Measurements from ENCODE around the gene TNNC2.

TNNC2 gene

DNA sequence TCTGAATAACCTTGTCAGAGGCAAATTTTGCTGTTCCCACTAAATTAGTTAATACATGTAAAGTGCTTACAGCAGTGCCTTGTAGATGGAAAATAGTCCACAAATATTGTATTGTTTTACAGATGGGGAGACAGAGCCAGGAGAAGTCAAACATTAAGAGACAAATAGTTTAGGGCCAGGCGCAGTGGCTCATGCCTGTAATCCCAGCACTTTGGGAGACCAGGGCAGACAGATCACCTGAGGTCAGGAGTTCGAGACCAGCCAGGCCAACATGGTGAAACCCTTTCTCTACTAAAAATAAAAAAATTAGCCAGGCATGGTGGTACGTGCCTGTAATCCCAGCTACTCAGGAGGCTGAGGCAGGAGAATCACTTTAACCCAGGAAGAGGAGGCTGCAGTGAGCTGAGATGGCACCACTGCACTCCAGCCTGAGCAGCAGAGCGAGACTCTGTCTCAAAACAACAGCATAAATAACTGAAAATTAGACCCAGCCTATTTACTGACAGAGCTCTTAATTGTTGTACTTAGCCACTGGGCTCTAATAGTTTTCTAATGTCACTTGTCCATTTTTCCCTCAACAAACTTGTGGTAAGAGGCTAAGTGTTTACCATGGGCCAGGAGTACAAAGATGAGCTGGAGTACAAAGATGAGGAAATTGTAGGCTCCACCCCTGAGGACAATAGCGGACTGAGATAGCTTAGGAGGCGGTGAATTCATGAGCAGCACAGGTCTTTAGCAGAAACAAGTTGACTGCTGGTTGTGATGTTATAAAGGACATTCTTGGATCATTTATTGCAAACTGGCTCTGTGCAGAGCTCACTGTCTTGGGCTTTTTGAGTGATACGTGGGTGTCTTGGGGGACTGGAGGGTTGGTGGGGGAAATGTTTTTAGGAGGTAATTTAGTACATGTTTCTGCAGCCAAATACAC lies 36.7 kb upstream of the TNNC2 start:
- Histone ChIP-seq H3K18ac (ENCODE audit: low read length) (no peak overlapping the region), H3K4me2 (ENCODE audit: insufficient read depth, low read length, poor library complexity, severe bottlenecking) (no peak overlapping the region), H3K27ac (replicated peaks; ENCODE audit: low read length) (no peak overlapping the region), H3K23ac (ENCODE audit: low read depth, low read length, poor library complexity) (no peak overlapping the region), H2AFZ (ENCODE audit: low read length) (no peak overlapping the region), H3K27me3 (ENCODE audit: control insufficient read depth in 3 of 3, insufficient read depth in 3 of 3, low read depth in 1 of 3, low read length in 3 of 3) (no peaks in the 10 kb centered on the region), H3K79me1 (ENCODE audit: low read depth, low read length) (no peaks in the 10 kb centered on the region), H4K91ac (ENCODE audit: low read depth, low read length, poor library complexity) (no peak overlapping the region), H3K14ac (ENCODE audit: low read length) (no peak overlapping the region), H4K8ac (ENCODE audit: low read depth, low read length) (no peak overlapping the region), H3K4ac (ENCODE audit: low read length) (no peak overlapping the region), H2BK120ac (ENCODE audit: low read depth, low read length) (no peak overlapping the region), H2BK12ac (ENCODE audit: low read length) (no peak overlapping the region), H2BK5ac (ENCODE audit: low read length) (no peak overlapping the region), H3K4me1 (ENCODE audit: control insufficient read depth in 2 of 2, insufficient read depth in 1 of 2, low read depth in 1 of 2, low read length in 2 of 2) (no peaks in the 10 kb centered on the region), H3K9me3 (replicated peaks in 1 of 2; ENCODE audit: control insufficient read depth in 2 of 2, insufficient read depth in 1 of 2, low read depth in 1 of 2, low read length in 2 of 2) (no peaks in the 10 kb centered on the region), H2BK15ac (ENCODE audit: low read length) (no peak overlapping the region), H2AK5ac (ENCODE audit: low read depth, low read length) (no peak overlapping the region), H3K4me3 (ENCODE audit: low read length in 2 of 2) (no peak overlapping the region), H3K9ac (ENCODE audit: low read depth, low read length, poor library complexity) (no peak overlapping the region), H3K36me3 (replicated peaks in 1 of 2; ENCODE audit: control insufficient read depth in 2 of 2, insufficient read depth in 2 of 2, low read length in 2 of 2) (no peaks in the 10 kb centered on the region)
- WGBS, 2 donors (ENCODE audit: extremely low coverage in 2 of 2, insufficient read length in 2 of 2, insufficient replicate concordance in 1 of 2), result no CpG with 5 or more reads among the region's 7 CpGs
- DNase-seq (ENCODE audit: low spot score), result no peak

DNA sequence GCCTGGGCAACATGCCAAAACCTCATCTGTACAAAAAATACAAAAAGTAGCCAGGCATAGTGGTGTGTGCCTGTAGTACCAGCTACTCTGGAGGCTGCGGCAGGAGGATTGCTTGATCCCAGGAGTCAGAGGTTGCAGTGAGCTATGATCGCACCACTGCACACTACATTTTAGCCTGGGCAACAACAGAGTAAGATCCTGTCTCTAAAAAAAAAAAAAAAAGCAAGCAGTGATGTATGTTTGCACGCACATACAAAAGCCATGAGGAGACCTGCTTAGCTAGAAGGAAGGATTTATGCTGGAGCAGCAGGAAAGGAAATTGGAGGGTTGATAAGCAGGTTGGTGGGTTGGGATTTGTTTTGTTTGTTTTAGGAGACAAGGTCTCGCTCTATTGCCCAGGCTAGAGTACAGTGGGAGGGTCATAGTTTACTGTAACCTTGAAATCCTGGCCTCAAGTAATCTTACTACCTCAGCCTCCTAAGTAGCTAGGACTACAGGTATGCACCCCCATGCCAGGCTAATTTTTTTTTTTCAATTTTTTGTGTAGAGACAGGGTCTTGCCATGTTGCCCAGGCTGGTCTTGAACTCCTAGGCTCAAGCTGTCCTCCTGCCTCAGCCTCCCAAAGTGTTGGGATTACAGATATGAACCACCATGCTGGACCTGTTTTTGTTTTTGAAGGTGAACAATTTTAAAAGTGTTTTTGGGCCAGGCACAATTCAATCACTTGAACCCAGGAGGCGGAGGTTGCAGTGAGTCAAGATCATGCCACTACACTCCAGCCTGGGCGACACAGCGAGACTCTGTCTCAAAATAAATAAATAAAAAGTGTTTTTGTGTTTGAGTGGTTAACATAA lies 34.3 kb upstream of the TNNC2 start:
- H2BK5ac ChIP-seq (ENCODE audit: low read length), result no peak overlapping the region
- H3K27ac ChIP-seq (replicated peaks; ENCODE audit: low read length), result no peak overlapping the region
- no peak overlapping the region for H3K4me2 ChIP-seq (ENCODE audit: insufficient read depth, low read length, poor library complexity, severe bottlenecking)
- peaks cover 4 to 6% of the 10 kb centered on the region in 2 donors for H3K4me1 ChIP-seq (ENCODE audit: control insufficient read depth in 2 of 2, insufficient read depth in 1 of 2, low read depth in 1 of 2, low read length in 2 of 2)
- no peak overlapping the region for H3K4me3 ChIP-seq (ENCODE audit: low read length in 2 of 2)
- no peak overlapping the region for H2AK5ac ChIP-seq (ENCODE audit: low read depth, low read length)
- H3K14ac ChIP-seq (ENCODE audit: low read length), result no peak overlapping the region
- no peak overlapping the region for H4K8ac ChIP-seq (ENCODE audit: low read depth, low read length)
- H3K9me3 ChIP-seq (replicated peaks in 1 of 2; ENCODE audit: control insufficient read depth in 2 of 2, insufficient read depth in 1 of 2, low read depth in 1 of 2, low read length in 2 of 2), result no peaks in the 10 kb centered on the region
- no peaks in the 10 kb centered on the region for H3K27me3 ChIP-seq (ENCODE audit: control insufficient read depth in 3 of 3, insufficient read depth in 3 of 3, low read depth in 1 of 3, low read length in 3 of 3)
- H2BK12ac ChIP-seq (ENCODE audit: low read length), result no peak overlapping the region
- H2AFZ ChIP-seq (ENCODE audit: low read length), result no peak overlapping the region
- H3K79me1 ChIP-seq (ENCODE audit: low read depth, low read length), result peaks cover 2% of the 10 kb centered on the region
- no peak overlapping the region for H3K23ac ChIP-seq (ENCODE audit: low read depth, low read length, poor library complexity)
- no peaks in the 10 kb centered on the region for H3K36me3 ChIP-seq (replicated peaks in 1 of 2; ENCODE audit: control insufficient read depth in 2 of 2, insufficient read depth in 2 of 2, low read length in 2 of 2)
- DNase-seq (ENCODE audit: low spot score), result no peak
- no peak overlapping the region for H4K91ac ChIP-seq (ENCODE audit: low read depth, low read length, poor library complexity)
- no peak overlapping the region for H2BK120ac ChIP-seq (ENCODE audit: low read depth, low read length)
- WGBS, 2 donors (ENCODE audit: extremely low coverage in 2 of 2, insufficient read length in 2 of 2, insufficient replicate concordance in 1 of 2), result no CpG with 5 or more reads among the region's 7 CpGs
- no peak overlapping the region for H3K18ac ChIP-seq (ENCODE audit: low read length)
- H3K9ac ChIP-seq (ENCODE audit: low read depth, low read length, poor library complexity), result no peak overlapping the region
- H3K4ac ChIP-seq (ENCODE audit: low read length), result no peak overlapping the region
- no peak overlapping the region for H2BK15ac ChIP-seq (ENCODE audit: low read length)

DNA sequence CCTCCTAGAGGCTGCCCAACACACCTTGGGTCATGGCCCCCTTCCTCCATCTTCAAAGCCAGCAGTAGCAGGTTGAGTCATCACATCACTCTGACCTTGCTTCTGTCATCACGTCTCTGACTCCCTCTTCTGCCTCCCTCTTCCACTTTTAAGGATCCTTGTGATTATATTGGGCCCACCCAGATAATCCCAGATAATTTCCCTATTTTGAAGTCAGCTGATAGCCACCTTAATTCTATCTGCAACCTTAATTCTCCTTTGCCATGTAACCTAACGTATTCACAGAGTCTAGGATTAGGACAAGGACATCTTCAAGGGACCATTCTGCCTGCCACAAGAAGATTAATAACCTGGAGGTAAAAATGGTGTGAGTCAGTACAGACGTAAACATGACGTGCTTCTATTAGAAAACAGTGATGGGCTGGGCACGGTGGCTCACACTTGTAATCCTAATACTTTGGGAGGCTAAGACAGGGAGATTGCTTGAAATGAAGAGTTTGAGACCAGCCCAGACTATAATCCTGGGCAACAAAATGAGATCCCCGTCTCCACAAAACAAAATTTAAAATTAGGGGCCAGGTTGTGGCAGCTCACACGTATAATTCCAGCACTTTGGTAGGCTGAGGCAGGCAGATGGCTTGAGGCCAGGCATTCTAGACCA lies 33.6 kb upstream of the TNNC2 start:
- H3K4me2 ChIP-seq (ENCODE audit: insufficient read depth, low read length, poor library complexity, severe bottlenecking), result no peak overlapping the region
- H2BK120ac ChIP-seq (ENCODE audit: low read depth, low read length), result no peak overlapping the region
- no peak overlapping the region for H2AK5ac ChIP-seq (ENCODE audit: low read depth, low read length)
- H3K36me3 ChIP-seq (replicated peaks in 1 of 2; ENCODE audit: control insufficient read depth in 2 of 2, insufficient read depth in 2 of 2, low read length in 2 of 2), result no peaks in the 10 kb centered on the region
- H2BK15ac ChIP-seq (ENCODE audit: low read length), result no peak overlapping the region
- H4K8ac ChIP-seq (ENCODE audit: low read depth, low read length), result no peak overlapping the region
- H3K14ac ChIP-seq (ENCODE audit: low read length), result no peak overlapping the region
- no peak overlapping the region for H3K27ac ChIP-seq (replicated peaks; ENCODE audit: low read length)
- no peak overlapping the region for H3K9ac ChIP-seq (ENCODE audit: low read depth, low read length, poor library complexity)
- H3K4ac ChIP-seq (ENCODE audit: low read length), result no peak overlapping the region
- DNase-seq (ENCODE audit: low spot score), result no peak
- H2BK12ac ChIP-seq (ENCODE audit: low read length), result no peak overlapping the region
- H3K9me3 ChIP-seq (replicated peaks in 1 of 2; ENCODE audit: control insufficient read depth in 2 of 2, insufficient read depth in 1 of 2, low read depth in 1 of 2, low read length in 2 of 2), result no peaks in the 10 kb centered on the region
- H3K4me1 ChIP-seq (ENCODE audit: control insufficient read depth in 2 of 2, insufficient read depth in 1 of 2, low read depth in 1 of 2, low read length in 2 of 2), result peaks cover 4 to 7% of the 10 kb centered on the region in 2 donors
- H3K27me3 ChIP-seq (ENCODE audit: control insufficient read depth in 3 of 3, insufficient read depth in 3 of 3, low read depth in 1 of 3, low read length in 3 of 3), result no peaks in the 10 kb centered on the region
- no CpG with 5 or more reads among the region's 7 CpGs for WGBS, 2 donors (ENCODE audit: extremely low coverage in 2 of 2, insufficient read length in 2 of 2, insufficient replicate concordance in 1 of 2)
- H3K18ac ChIP-seq (ENCODE audit: low read length), result no peak overlapping the region
- H3K4me3 ChIP-seq (ENCODE audit: low read length in 2 of 2), result no peak overlapping the region
- no peak overlapping the region for H3K23ac ChIP-seq (ENCODE audit: low read depth, low read length, poor library complexity)
- peaks cover 2% of the 10 kb centered on the region for H3K79me1 ChIP-seq (ENCODE audit: low read depth, low read length)
- no peak overlapping the region for H2BK5ac ChIP-seq (ENCODE audit: low read length)
- no peak overlapping the region for H2AFZ ChIP-seq (ENCODE audit: low read length)
- no peak overlapping the region for H4K91ac ChIP-seq (ENCODE audit: low read depth, low read length, poor library complexity)

Data from neuronal stem cell (in vitro differentiated cells).